NCI-H1694 (cell line): ENCODE measurements around the gene PRPH.
A peak's percentile ranks its signal among the peaks of the same experiment; 100 is the strongest.
"Not testable (repeated sequence)": the region's sequence is repeated elsewhere in the genome, so short reads cannot be mapped to it uniquely, and the experiment has no call there.

Experiments
- DNase-seq: peaks from one replicate; lab custom pipeline; 2025; lab: John Stamatoyannopoulos, UW

PRPH gene

GRCh38 chr12:49301760-49302159 is 6.8 kb downstream of the PRPH start:
- no peak for DNase-seq

DNA sequence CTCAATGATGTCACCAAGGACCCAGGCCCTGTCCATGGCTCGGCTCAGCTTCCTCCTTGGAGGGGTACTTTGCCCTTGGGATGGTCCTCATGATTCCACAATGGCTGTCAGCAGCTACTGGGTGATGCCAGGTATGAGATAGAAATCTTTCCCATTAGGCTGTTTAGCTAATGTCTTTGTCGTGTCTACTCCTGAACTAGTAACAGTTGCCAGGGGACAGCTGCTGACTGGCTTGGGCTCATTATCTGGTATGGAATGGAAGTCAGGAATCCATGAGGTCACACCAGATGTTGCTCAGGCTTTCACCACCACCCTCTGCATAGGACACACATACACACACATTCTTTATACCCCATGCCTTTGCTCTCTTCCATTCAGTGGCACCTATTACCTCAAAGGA is 9.2 kb downstream of the PRPH start:
- DNase-seq: no peak

GRCh38 chr12:49305762-49306510 is 11.0 kb downstream of the PRPH start:
- DNase-seq: no peak

DNA sequence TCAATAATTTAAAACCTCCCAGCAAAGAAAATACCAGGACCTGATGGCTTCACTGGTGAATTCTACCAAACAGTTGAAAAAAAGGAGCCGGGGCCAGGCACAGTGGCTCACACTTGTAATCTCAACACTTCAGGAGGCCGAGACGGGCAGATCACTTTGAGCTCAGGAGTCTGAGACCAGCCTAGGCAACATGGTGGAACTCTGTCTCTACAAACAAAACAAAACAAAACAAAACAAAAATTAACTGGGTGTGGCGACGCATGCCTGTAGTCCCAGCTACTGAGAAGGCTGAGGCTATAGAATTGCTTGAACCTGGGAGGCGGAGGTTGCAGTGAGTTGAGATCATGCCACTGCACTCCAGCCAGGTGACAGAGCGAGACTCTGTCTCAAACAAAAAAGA is 14.4 kb downstream of the PRPH start:
- no peak for DNase-seq

DNA sequence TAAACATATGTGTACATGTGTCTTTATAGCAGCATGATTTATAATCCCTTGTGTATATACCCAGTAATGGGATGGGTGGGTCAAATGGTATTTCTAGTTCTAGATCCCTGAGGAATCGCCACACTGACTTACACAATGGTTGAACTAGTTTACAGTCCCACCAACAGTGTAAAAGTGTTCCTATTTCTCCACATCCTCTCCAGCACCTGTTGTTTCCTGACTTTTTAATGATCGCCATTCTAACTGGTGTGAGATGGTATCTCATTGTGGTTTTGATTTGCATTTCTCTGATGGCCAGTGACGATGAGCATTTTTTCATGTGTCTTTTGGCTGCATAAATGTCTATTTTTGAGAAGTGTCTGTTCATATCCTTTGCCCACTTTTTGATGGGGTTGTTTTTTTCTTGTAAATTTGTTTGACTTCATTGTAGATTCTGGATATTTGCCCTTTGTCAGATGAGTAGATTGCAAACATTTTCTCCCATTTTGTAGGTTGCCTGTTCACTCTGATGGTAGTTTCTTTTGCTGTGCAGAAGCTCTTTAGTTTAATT is 15.6 kb downstream of the PRPH start:
- DNase-seq: not testable (repeated sequence)

- no peak for DNase-seq
Measured at GRCh38 chr12:49314811-49315210, 19.9 kb downstream of the PRPH start.

- DNase-seq: not testable (repeated sequence)
Measured at GRCh38 chr12:49317118-49317517, 22.2 kb downstream of the PRPH start.

DNA sequence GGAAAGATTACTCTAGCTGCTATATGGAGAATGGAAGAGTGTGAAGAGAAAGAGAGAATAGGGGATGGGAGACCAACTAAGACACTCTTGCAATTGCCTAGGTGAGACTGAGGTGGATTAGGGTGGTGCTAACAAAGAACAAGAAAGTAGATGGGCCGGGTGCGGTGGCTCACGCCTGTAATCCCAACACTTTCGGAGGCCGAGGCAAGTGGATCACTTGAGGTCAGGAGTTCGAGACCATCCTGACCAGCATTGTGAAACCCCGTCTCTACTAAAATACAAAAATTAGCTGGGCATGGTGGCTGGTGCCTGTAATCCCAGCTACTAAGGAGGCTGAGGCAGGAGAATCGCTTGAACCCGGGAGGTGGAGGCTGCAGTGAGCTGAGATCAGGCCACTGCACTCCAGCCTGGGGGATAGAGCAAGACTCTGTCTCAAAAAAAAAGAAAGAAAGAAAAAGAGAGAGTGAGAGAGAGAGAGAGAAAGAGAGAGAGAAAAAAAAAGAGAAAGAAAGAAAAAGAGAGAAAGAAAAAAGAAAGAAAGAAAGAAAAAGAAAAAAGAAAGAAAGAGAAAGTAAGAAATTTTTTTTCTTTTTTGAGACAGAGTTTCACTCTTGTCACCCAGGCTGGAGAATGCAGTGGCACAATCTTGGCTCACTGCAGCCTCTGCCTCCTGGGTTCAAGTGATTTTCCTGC is 25.6 kb downstream of the PRPH start:
- DNase-seq: not testable (repeated sequence)

DNA sequence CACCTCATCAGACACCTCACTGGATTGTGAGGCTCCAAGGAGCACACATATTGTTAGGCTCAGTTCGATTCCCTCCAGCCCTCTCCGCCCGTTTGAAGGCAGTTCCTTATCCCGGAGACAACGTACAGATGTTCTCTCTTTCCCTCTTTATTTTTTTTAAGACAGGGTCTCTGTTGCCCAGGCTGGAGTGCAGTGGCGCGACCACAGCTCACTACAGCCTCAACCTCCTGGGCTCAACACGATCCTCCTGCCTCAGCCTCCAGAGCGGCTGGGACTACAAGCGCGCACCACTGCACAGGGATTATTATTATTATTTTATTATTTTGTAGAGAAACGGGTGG is 27.4 kb downstream of the PRPH start:
- no peak for DNase-seq

GRCh38 chr12:49322708-49323523 is 28.0 kb downstream of the PRPH start, which contains the start of gene TROAP:
Gene TROAP (plus strand): TSS chr12:49323255. CDS start chr12:49323609, 354 bp downstream.
- peak; percentile 95 for DNase-seq

GRCh38 chr12:49323524-49324097 is 28.7 kb downstream of the PRPH start:
- DNase-seq: no peak

DNA sequence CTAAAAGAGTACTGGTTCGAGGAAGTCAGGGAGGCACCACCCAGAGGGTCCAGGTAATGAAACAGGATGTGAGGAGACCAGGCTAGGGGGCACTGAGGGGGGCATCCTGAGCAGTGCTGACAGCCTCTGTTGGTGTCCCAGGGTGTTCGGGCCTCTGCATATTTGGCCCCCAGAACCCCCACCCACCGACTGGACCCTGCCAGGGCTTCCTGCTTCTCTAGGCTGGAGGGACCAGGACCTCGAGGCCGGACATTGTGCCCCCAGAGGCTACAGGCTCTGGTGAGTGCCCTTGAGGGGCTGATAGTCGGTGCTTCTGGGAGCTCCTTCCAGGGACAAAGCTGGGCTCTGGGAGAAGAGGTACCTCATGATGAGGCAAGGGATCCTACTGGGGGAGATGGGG is 30.7 kb downstream of the PRPH start:
- DNase-seq: no peak

DNA sequence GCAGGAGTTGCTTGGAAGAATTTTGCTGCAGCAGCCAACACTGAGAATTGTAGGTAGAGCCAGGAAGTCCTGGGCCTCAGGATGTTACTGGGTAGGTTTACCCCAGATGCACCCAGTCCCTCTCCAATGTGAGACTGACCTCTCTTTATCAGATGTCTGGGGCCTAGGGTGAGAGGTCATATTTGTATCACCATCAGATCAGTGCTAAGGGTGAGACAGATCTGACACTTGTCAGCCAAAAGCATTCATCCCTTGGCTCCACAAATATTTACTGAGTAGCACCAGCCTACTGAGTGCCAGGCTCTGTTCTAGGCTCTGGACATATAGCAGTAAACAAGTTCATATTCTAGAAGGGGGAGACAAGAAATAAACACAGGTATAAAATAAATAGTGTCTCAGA is 32.4 kb downstream of the PRPH start:
- no peak for DNase-seq

- no peak for DNase-seq
Measured at GRCh38 chr12:49327887-49328286, 32.9 kb downstream of the PRPH start.

GRCh38 chr12:49328816-49329215 is 33.9 kb downstream of the PRPH start:
- DNase-seq: no peak

- DNase-seq: no peak
Measured at GRCh38 chr12:49330032-49330619, 35.2 kb downstream of the PRPH start.

- DNase-seq: no peak
Measured at GRCh38 chr12:49330631-49331379, 35.9 kb downstream of the PRPH start.

- DNase-seq: peak; percentile 22
Measured at GRCh38 chr12:49331380-49332222, 36.7 kb downstream of the PRPH start.

GRCh38 chr12:49332441-49332861 is 37.5 kb downstream of the PRPH start:
- DNase-seq: no peak

- DNase-seq: no peak
Measured at GRCh38 chr12:49332891-49333371, 38.0 kb downstream of the PRPH start.
